SK-N-MC (cell line): ENCODE data around the gene ZSCAN16.
"Not testable (repeated sequence)": the region's sequence is repeated elsewhere in the genome, so short reads cannot be mapped to it uniquely, and the experiment has no call there.

Source experiments
- DNase-seq: peaks from one replicate; pipeline ENCODE4 v3.0.0-alpha.2; 2011; ENCODE audit warnings: low read depth, low spot score
- H3K27ac ChIP-seq: fragments of 200-600 bp; sonication (generic); 2 replicates; pipeline ENCODE4 v1.5.1; 2016; ENCODE audit warnings: mixed run types
- H3K36me3 ChIP-seq: fragments of 200-600 bp; sonication (generic); 2 replicates; pipeline ENCODE4 v1.6.1; 2017; ENCODE audit warnings: antibody characterized with exemption, low read length, mixed read lengths; ENCODE audit not compliant: insufficient read depth
- H3K4me3 ChIP-seq: fragments of 200-600 bp; sonication (generic); 2 replicates; pipeline ENCODE4 v1.5.1; 2016
- H3K9ac ChIP-seq: fragments of 200-600 bp; sonication (generic); 2 replicates; pipeline ENCODE4 v1.8.0; 2017; ENCODE audit warnings: mixed run types, mixed read lengths; ENCODE audit not compliant: insufficient read length
- H3K9me3 ChIP-seq: fragments of 200-600 bp; sonication (generic); 2 replicates; pipeline ENCODE4 v1.6.1; 2017; ENCODE audit warnings: low read depth, mild to moderate bottlenecking, antibody characterized with exemption, low read length, moderate library complexity, mixed read lengths
- EZH2 ChIP-seq: fragments of 200-600 bp; sonication (generic); IDR thresholded peaks from one replicate; pipeline ENCODE4 v1.6.1; 2017; ENCODE audit warnings: antibody characterized with exemption
- FOXP2 ChIP-seq: optimal IDR thresholded peaks from 2 replicates; pipeline ENCODE3; 2011; ENCODE audit warnings: mild to moderate bottlenecking, moderate library complexity; ENCODE audit not compliant: insufficient read depth; ENCODE audit errors: extremely low read length, control extremely low read depth
- POLR2AphosphoS5 ChIP-seq: IDR thresholded peaks from 2 replicates; pipeline ENCODE4 v1.6.1; 2012; ENCODE audit warnings: mild to moderate bottlenecking, low read depth, low read length, borderline replicate concordance

The ZSCAN16 gene

DNA sequence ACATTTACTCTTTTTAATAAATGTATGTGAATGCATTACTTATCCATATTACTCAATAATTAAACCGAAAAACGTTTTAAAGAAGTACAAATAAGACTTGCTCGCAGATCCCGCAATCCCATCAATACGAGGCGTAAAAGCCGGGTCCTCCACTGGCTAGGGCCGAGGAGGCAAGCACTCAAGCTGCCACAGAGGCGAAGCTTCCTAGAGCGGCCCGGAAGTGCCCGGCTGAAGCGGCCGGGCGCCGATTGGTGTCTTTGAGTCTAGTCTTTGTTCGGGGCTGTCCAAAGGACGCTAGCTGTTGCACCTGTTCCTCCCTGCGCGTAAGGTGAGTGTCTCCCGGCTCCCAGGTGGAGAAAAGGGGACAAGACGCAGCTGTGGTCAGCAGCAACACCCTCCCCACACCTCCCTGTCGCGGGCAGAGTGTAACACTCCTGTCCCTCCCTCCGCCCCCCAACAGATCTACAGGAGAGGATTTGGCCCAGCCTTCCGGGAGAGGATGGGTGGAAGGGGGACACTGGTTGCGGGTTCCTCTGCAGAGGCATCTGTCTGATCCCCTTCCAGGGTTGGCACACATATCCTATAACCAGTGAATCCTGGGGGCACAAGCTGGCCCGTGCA lies at the start of gene ZSCAN16:
TSS of gene ZSCAN16 (plus strand) at position 260 of the 621 bp plus-strand sequence. CDS start 835 bp downstream, outside the sequence.
- H3K36me3 ChIP-seq, result peaks cover 53% of the 10 kb centered on the region
- TF ChIP-seq FOXP2 (no peak), POLR2AphosphoS5 (peak; percentile 90)
- H3K27ac ChIP-seq, result no peak within 1 kb of the TSS
- H3K9me3 ChIP-seq, result no peaks in the 10 kb centered on the region
- peak within 1 kb of the TSS; percentile 90 for H3K4me3 ChIP-seq
- peak within 1 kb of the TSS; percentile 68 for H3K9ac ChIP-seq
- DNase-seq, result no peak

DNA sequence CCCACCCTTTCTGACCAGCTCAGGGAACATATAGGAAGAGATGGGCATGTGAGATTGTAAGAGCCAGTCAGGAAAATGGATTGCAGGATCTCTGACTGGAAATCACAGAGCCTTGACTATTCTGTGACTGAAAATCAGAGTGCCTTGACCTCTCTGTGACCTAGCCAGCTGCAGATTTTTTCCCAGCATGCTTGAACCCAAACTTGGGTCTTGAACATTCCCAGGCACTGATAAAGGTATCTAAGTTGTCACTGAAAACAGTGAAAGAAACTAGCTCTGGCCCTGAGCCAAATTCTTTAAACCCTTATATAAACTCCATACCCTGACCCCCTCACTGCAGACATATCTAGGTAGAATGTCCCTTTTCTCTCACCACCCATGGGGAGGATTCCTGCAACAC lies 46.4 kb upstream of the ZSCAN16 start:
- no peaks in the 10 kb centered on the region for H3K36me3 ChIP-seq
- H3K9me3 ChIP-seq, result no peaks in the 10 kb centered on the region
- TF ChIP-seq FOXP2, result no peak
- TF ChIP-seq POLR2AphosphoS5, result no peak
- TF ChIP-seq EZH2, result no peak
- no peak for DNase-seq
- H3K27ac ChIP-seq, result no peak overlapping the region
- H3K9ac ChIP-seq, result no peak overlapping the region
- no peak overlapping the region for H3K4me3 ChIP-seq

GRCh38 chr6:28078836-28079235 lies 45.6 kb upstream of the ZSCAN16 start:
- no peaks in the 10 kb centered on the region for H3K9me3 ChIP-seq
- DNase-seq, result no peak
- no peak overlapping the region for H3K9ac ChIP-seq
- TF ChIP-seq FOXP2 (no peak), POLR2AphosphoS5 (no peak), EZH2 (no peak)
- no peak overlapping the region for H3K27ac ChIP-seq
- H3K4me3 ChIP-seq, result no peak overlapping the region
- H3K36me3 ChIP-seq, result no peaks in the 10 kb centered on the region

- Histone ChIP-seq H3K4me3 (peak within 1 kb of the TSS; percentile 99), H3K9ac (peak within 1 kb of the TSS; percentile 86), H3K27ac (peak within 1 kb of the TSS; percentile 76)
- H3K36me3 ChIP-seq, DNase-seq, H3K9me3 ChIP-seq: not testable (repeated sequence)
These were observed 44.1 kb upstream of the ZSCAN16 start, which contains the start of gene ZNF165 for GRCh38 chr6:28080381-28080630. TSS of gene ZNF165 (plus strand) at chr6:28080568. CDS start at chr6:28085481, 4,913 bp downstream.

GRCh38 chr6:28080631-28081485 lies 43.6 kb upstream of the ZSCAN16 start:
- Histone ChIP-seq H3K9me3 (no peaks in the 10 kb centered on the region), H3K36me3 (no peaks in the 10 kb centered on the region), H3K4me3 (peak overlapping the region; percentile 99), H3K9ac (peak overlapping the region; percentile 86), H3K27ac (peak overlapping the region; percentile 76)
- TF ChIP-seq FOXP2, result peak; percentile 70
- no peak for TF ChIP-seq EZH2
- peak; percentile 74 for TF ChIP-seq POLR2AphosphoS5
- DNase-seq, result peak; percentile 87

GRCh38 chr6:28081486-28081751 lies 43.0 kb upstream of the ZSCAN16 start:
- Histone ChIP-seq H3K36me3 (no peaks in the 10 kb centered on the region), H3K4me3 (peak overlapping the region; percentile 99), H3K27ac (no peak overlapping the region), H3K9ac (peak overlapping the region; percentile 86), H3K9me3 (no peaks in the 10 kb centered on the region)
- TF ChIP-seq FOXP2 (no peak), POLR2AphosphoS5 (no peak), EZH2 (no peak)
- DNase-seq, result no peak

DNA sequence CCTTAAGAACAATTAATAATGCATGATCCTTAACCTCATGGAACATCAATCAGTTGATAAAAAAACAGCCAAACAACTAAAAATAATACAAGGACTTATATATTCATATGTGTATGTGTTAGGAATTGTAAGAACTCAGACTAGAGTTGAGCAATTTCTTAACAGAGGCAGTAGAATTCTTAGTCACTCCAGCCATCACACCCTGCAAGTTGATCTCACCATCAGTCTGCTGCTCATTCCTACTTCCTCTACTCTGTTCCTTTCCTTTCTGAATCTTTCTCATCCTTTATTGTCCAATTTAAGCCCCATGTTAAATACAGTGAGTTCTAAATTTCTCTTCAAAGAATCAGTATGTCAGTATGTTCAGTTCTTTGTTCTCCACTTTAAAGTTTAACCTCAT lies 41.5 kb upstream of the ZSCAN16 start:
- H3K4me3 ChIP-seq, result no peak overlapping the region
- TF ChIP-seq FOXP2 (no peak), EZH2 (no peak), POLR2AphosphoS5 (no peak)
- no peak overlapping the region for H3K9ac ChIP-seq
- no peaks in the 10 kb centered on the region for H3K9me3 ChIP-seq
- H3K27ac ChIP-seq, result no peak overlapping the region
- no peak for DNase-seq
- no peaks in the 10 kb centered on the region for H3K36me3 ChIP-seq

DNA sequence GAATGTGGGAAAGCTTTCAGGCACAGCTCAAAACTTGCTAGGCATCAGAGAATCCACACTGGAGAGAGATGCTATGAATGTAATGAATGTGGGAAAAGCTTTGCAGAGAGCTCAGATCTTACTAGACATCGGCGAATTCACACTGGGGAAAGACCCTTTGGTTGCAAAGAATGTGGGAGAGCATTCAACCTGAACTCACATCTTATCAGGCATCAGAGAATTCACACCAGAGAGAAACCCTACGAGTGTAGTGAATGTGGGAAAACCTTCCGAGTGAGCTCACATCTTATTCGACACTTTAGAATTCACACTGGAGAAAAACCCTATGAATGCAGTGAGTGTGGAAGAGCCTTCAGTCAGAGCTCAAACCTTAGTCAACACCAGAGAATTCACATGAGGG lies 35.4 kb upstream of the ZSCAN16 start:
- Histone ChIP-seq H3K36me3 (no peaks in the 10 kb centered on the region), H3K9ac (no peak overlapping the region), H3K4me3 (no peak overlapping the region), H3K27ac (no peak overlapping the region), H3K9me3 (peaks cover 9% of the 10 kb centered on the region; the same call in 1 of the 2 replicates)
- no peak for DNase-seq
- TF ChIP-seq FOXP2 (no peak), POLR2AphosphoS5 (no peak), EZH2 (no peak)

DNA sequence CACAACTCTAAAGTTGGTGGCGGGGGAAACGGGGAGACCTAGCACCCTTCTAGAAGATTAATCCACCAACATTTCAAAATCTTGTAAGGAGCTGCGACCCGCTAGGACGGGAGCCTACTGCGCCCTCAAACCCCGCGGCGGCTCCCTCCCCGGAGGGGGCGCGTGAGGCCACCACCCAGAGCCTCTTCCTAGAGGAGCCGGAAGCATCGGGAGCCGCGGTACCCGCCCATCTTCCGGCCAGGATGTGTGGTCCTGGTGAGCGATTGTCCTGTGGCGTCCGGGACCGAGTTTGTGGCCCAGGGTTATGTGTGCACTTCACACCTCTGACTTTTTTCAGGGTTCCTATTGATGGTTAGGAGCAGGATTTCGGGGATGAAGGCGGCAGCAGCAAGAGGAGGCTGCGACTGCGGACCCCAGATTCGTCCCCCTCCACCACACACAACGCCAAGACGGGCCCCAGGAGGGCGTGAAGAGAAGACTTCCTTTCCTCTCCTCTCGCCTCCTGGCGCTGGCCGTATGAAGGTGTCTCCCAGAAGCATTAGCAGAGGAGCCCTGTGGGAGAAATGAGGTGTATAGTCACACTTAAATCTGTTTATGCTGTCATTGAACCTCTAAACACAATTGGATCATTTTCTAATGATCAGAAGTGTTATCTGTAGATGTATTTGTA lies 33.4 kb upstream of the ZSCAN16 start:
- no peak overlapping the region for H3K4me3 ChIP-seq
- no peak overlapping the region for H3K9ac ChIP-seq
- TF ChIP-seq EZH2, result no peak
- TF ChIP-seq POLR2AphosphoS5, result no peak
- TF ChIP-seq FOXP2, result no peak
- no peak overlapping the region for H3K27ac ChIP-seq
- no peak for DNase-seq
- H3K9me3 ChIP-seq, result peaks cover 9% of the 10 kb centered on the region; the same call in 1 of the 2 replicates
- H3K36me3 ChIP-seq, result no peaks in the 10 kb centered on the region

DNA sequence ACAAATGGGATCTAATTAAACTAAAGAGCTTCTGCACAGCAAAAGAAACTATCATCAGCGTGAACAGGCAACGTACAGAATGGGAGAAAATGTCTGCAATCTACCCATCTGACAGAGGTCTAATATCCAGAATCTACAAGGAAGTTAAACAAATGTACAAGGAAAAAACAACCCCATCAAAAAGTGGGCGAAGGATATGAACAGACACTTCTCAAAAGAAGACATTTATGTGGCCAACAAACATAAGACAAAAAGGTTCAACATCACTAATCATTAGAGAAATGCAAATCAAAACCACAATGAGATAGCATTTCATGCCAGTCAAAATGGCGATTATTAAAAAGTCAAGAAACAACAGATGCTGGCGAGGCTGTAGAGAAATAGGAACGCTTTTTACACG lies 22.2 kb upstream of the ZSCAN16 start:
- H3K36me3 ChIP-seq, DNase-seq, H3K27ac ChIP-seq, H3K4me3 ChIP-seq, H3K9me3 ChIP-seq, H3K9ac ChIP-seq: not testable (repeated sequence)

GRCh38 chr6:28102699-28103098 lies 21.7 kb upstream of the ZSCAN16 start:
- not testable (repeated sequence) for H3K4me3 ChIP-seq, H3K27ac ChIP-seq, H3K9me3 ChIP-seq, DNase-seq, H3K36me3 ChIP-seq, H3K9ac ChIP-seq
